Activated T-cell treated with anti-CD3 and anti-CD28 coated beads, Interleukin-2, amount 50 U/mL, for 24 hours (primary cell): ENCODE measurements around the gene CHST9.
"Not testable (repeated sequence)": the region's sequence is repeated elsewhere in the genome, so short reads cannot be mapped to it uniquely, and the experiment has no call there.

Source experiments
- DNase-seq: peaks from one replicate; pipeline ENCODE4 v3.0.0-alpha.2; 2020
- H3K27ac Mint-ChIP-seq: 2 replicates; pipeline ENCODE4 v1.8.0; 2020; ENCODE audit warnings: mild to moderate bottlenecking, mixed read lengths
- H3K27me3 Mint-ChIP-seq: 2 replicates; pipeline ENCODE4 v1.8.0; 2020; ENCODE audit warnings: mixed read lengths
- H3K36me3 Mint-ChIP-seq: 2 replicates; pipeline ENCODE4 v1.8.0; 2020; ENCODE audit warnings: low read depth, mixed read lengths
- H3K4me1 Mint-ChIP-seq: 2 replicates; pipeline ENCODE4 v1.8.0; 2020; ENCODE audit warnings: low read depth, mixed read lengths
- H3K4me3 Mint-ChIP-seq: 2 replicates; pipeline ENCODE4 v1.8.0; 2020; ENCODE audit warnings: mild to moderate bottlenecking, moderate library complexity, mixed read lengths
- H3K9me3 Mint-ChIP-seq: 2 replicates; pipeline ENCODE4 v1.8.0; 2020; ENCODE audit warnings: mixed read lengths

CHST9 gene

GRCh38 chr18:27188309-27188708, 3.2 kb upstream of the CHST9 start:
- H3K27me3 Mint-ChIP-seq = peaks cover 24% of the 10 kb centered on the region

GRCh38 chr18:27185897-27186296, 789 bp upstream of the CHST9 start:
- H3K4me3 Mint-ChIP-seq = no peak overlapping the region
- peaks cover 16% of the 10 kb centered on the region for H3K9me3 Mint-ChIP-seq
- no peaks in the 10 kb centered on the region for H3K36me3 Mint-ChIP-seq
- DNase-seq = no peak
- peaks cover 30% of the 10 kb centered on the region for H3K27me3 Mint-ChIP-seq
- no peak overlapping the region for H3K27ac Mint-ChIP-seq
- peaks cover 1% of the 10 kb centered on the region for H3K4me1 Mint-ChIP-seq

More at GRCh38 chr18:27188309-27188708, 3.2 kb upstream of the CHST9 start:
- Mint-ChIP-seq H3K4me1 (peaks cover 1% of the 10 kb centered on the region), H3K4me3 (no peak overlapping the region), H3K36me3 (no peaks in the 10 kb centered on the region), H3K9me3 (peaks cover 24% of the 10 kb centered on the region), H3K27ac (no peak overlapping the region)
- no peak for DNase-seq

GRCh38 chr18:27184115-27185024, 738 bp downstream of the CHST9 start:
- peaks cover 1% of the 10 kb centered on the region for H3K4me1 Mint-ChIP-seq
- peaks cover 13% of the 10 kb centered on the region for H3K9me3 Mint-ChIP-seq
- no peak overlapping the region for H3K27ac Mint-ChIP-seq
- DNase-seq = no peak
- H3K4me3 Mint-ChIP-seq = no peak overlapping the region
- H3K27me3 Mint-ChIP-seq = peaks cover 30% of the 10 kb centered on the region
- no peaks in the 10 kb centered on the region for H3K36me3 Mint-ChIP-seq

GRCh38 chr18:27181726-27182125, 3.4 kb downstream of the CHST9 start:
- peaks cover 9% of the 10 kb centered on the region for H3K9me3 Mint-ChIP-seq
- no peak overlapping the region for H3K4me3 Mint-ChIP-seq
- peaks cover 1% of the 10 kb centered on the region for H3K4me1 Mint-ChIP-seq

GRCh38 chr18:27178424-27178823, 6.7 kb downstream of the CHST9 start:
- DNase-seq = no peak
- peaks cover 5% of the 10 kb centered on the region for H3K9me3 Mint-ChIP-seq
- no peak overlapping the region for H3K4me3 Mint-ChIP-seq
- no peak overlapping the region for H3K27ac Mint-ChIP-seq
- H3K4me1 Mint-ChIP-seq = no peaks in the 10 kb centered on the region
- no peaks in the 10 kb centered on the region for H3K36me3 Mint-ChIP-seq
- peaks cover 6% of the 10 kb centered on the region for H3K27me3 Mint-ChIP-seq

More at GRCh38 chr18:27181726-27182125, 3.4 kb downstream of the CHST9 start:
- no peak for DNase-seq
- Mint-ChIP-seq H3K27ac (no peak overlapping the region), H3K27me3 (peaks cover 30% of the 10 kb centered on the region), H3K36me3 (no peaks in the 10 kb centered on the region)

- Mint-ChIP-seq H3K36me3 (no peaks in the 10 kb centered on the region), H3K27ac (no peak overlapping the region), H3K4me3 (no peak overlapping the region), H3K4me1 (no peaks in the 10 kb centered on the region), H3K27me3 (no peaks in the 10 kb centered on the region), H3K9me3 (peaks cover 5% of the 10 kb centered on the region)
- DNase-seq = no peak
Observed at GRCh38 chr18:27175914-27176313, 9.2 kb downstream of the CHST9 start.

GRCh38 chr18:27175245-27175644, 9.9 kb downstream of the CHST9 start:
- no peaks in the 10 kb centered on the region for H3K4me1 Mint-ChIP-seq
- H3K4me3 Mint-ChIP-seq = no peak overlapping the region
- no peaks in the 10 kb centered on the region for H3K36me3 Mint-ChIP-seq
- no peak for DNase-seq
- H3K27me3 Mint-ChIP-seq = no peaks in the 10 kb centered on the region
- H3K27ac Mint-ChIP-seq = no peak overlapping the region
- peaks cover 5% of the 10 kb centered on the region for H3K9me3 Mint-ChIP-seq

GRCh38 chr18:27171993-27172392, 13.1 kb downstream of the CHST9 start:
- no peak overlapping the region for H3K27ac Mint-ChIP-seq
- DNase-seq = no peak
- no peaks in the 10 kb centered on the region for H3K36me3 Mint-ChIP-seq
- no peaks in the 10 kb centered on the region for H3K4me1 Mint-ChIP-seq
- H3K27me3 Mint-ChIP-seq = no peaks in the 10 kb centered on the region
- peaks cover 8% of the 10 kb centered on the region for H3K9me3 Mint-ChIP-seq
- H3K4me3 Mint-ChIP-seq = no peak overlapping the region

- Mint-ChIP-seq H3K4me1 (no peaks in the 10 kb centered on the region), H3K4me3 (no peak overlapping the region), H3K9me3 (peaks cover 10% of the 10 kb centered on the region), H3K36me3 (no peaks in the 10 kb centered on the region), H3K27ac (no peak overlapping the region), H3K27me3 (no peaks in the 10 kb centered on the region)
- DNase-seq = no peak
Observed at GRCh38 chr18:27165412-27165811, 19.7 kb downstream of the CHST9 start.

- Mint-ChIP-seq H3K27ac (no peak overlapping the region), H3K4me3 (no peak overlapping the region), H3K27me3 (no peaks in the 10 kb centered on the region), H3K9me3 (peaks cover 10% of the 10 kb centered on the region), H3K36me3 (no peaks in the 10 kb centered on the region), H3K4me1 (no peaks in the 10 kb centered on the region)
- no peak for DNase-seq
Observed at GRCh38 chr18:27164905-27165304, 20.2 kb downstream of the CHST9 start.

- H3K4me3 Mint-ChIP-seq, H3K27ac Mint-ChIP-seq, H3K4me1 Mint-ChIP-seq, DNase-seq, H3K27me3 Mint-ChIP-seq, H3K9me3 Mint-ChIP-seq, H3K36me3 Mint-ChIP-seq: not testable (repeated sequence)
Observed at GRCh38 chr18:27163197-27163716, 21.9 kb downstream of the CHST9 start.

GRCh38 chr18:27149240-27149639, 35.9 kb downstream of the CHST9 start:
- H3K36me3 Mint-ChIP-seq, H3K27me3 Mint-ChIP-seq, H3K4me3 Mint-ChIP-seq, DNase-seq, H3K4me1 Mint-ChIP-seq, H3K27ac Mint-ChIP-seq: not testable (repeated sequence)
- peaks cover 27% of the 10 kb centered on the region for H3K9me3 Mint-ChIP-seq

GRCh38 chr18:27144672-27145071, 40.4 kb downstream of the CHST9 start:
- no peak for DNase-seq
- H3K9me3 Mint-ChIP-seq = peaks cover 13% of the 10 kb centered on the region
- no peaks in the 10 kb centered on the region for H3K27me3 Mint-ChIP-seq
- H3K36me3 Mint-ChIP-seq = no peaks in the 10 kb centered on the region
- no peaks in the 10 kb centered on the region for H3K4me1 Mint-ChIP-seq
- no peak overlapping the region for H3K4me3 Mint-ChIP-seq
- H3K27ac Mint-ChIP-seq = no peak overlapping the region

- H3K4me3 Mint-ChIP-seq = no peak overlapping the region
- no peak overlapping the region for H3K27ac Mint-ChIP-seq
- H3K36me3 Mint-ChIP-seq = no peaks in the 10 kb centered on the region
- H3K27me3 Mint-ChIP-seq = no peaks in the 10 kb centered on the region
- H3K9me3 Mint-ChIP-seq = peaks cover 11% of the 10 kb centered on the region
- DNase-seq = no peak
- no peaks in the 10 kb centered on the region for H3K4me1 Mint-ChIP-seq
Observed at GRCh38 chr18:27143580-27144287, 41.4 kb downstream of the CHST9 start.

GRCh38 chr18:27142891-27143290, 42.2 kb downstream of the CHST9 start:
- H3K4me3 Mint-ChIP-seq = no peak overlapping the region
- H3K4me1 Mint-ChIP-seq = no peaks in the 10 kb centered on the region
- no peaks in the 10 kb centered on the region for H3K36me3 Mint-ChIP-seq
- no peak for DNase-seq
- H3K27me3 Mint-ChIP-seq = no peaks in the 10 kb centered on the region
- no peak overlapping the region for H3K27ac Mint-ChIP-seq
- H3K9me3 Mint-ChIP-seq = peaks cover 10% of the 10 kb centered on the region
